HUDEP-2 (cell line): ENCODE measurements around the gene LDAH.
"Not testable (repeated sequence)": the region's sequence is repeated elsewhere in the genome, so short reads cannot be mapped to it uniquely, and the experiment has no call there.

Experiments used
- DNase-seq, 76 experiments: peaks; one replicate each; lab custom pipeline; 2025; ENCODE audit not compliant: unreplicated experiment in 76 of 76; lab: John Stamatoyannopoulos, UW

Gene LDAH

DNA sequence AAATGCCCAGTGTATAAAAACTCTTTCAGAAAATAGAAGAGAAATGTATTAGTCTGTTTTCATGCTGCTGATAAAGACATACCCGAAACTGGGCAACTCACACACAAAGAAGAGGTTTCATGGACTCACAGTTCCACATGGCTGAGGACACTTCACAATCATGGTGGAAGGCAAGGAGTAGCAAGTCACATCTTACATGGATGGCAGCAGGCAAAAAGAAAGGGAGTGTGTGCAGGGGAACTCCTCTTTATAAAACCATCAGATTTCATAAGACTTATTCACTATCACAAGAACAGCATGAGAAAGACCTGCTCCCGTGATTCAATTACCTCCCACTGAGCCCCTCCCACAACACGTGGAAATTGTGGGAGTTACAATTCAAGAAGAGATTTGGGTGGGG is 29.0 kb downstream of the LDAH start:
- not testable (repeated sequence) for DNase-seq

GRCh38 chr2:20781656-20782265 is 41.1 kb downstream of the LDAH start:
- peak in 19 of 76 experiments; percentile 1 to 35 (median 6) for DNase-seq

GRCh38 chr2:20771299-20771698 is 51.6 kb downstream of the LDAH start:
- DNase-seq, result no peak

DNA sequence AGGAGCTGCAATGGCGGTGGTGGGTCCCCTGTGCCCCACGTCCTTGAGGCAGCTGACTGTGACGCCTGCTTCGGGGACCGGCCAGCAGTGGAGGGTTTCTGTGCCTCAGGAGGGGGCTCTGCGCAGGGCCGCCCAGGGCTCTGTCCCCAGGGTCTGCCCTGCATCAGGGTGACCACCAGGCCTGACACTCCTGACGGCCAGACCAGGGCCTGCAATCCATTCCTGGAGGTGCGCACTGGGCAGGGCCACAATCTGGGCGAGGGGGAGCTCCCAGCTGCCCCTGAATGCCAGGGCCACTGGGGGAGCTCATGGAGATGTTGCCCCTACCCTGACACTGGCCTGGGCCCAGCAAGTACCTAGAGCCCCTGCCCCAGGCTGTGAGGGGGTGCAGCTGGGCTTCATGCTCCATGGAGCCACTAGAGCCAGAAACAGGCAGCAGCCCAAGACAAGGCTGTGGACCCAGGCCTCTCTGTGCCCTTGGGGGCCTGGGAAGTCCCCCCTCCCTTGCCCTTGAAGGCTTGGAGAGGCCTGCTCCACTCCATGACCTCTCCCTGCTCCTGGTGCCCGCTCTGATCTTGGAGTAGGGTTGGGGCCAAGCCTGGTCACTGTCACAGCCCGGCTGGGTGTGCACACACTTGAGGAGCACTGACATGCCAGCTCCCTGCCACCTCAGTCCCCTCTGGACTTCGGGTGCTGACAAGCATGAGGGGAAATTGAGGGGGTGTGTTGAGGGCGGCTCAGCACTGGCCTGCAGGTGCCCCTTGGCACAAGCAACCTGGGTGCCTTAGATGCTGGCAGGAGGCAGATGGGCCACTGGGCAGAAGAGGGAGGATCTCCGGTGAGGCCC is 55.9 kb downstream of the LDAH start:
- DNase-seq, result no peak

- no peak for DNase-seq
These were observed 56.7 kb downstream of the LDAH start for GRCh38 chr2:20766213-20766612.

DNA sequence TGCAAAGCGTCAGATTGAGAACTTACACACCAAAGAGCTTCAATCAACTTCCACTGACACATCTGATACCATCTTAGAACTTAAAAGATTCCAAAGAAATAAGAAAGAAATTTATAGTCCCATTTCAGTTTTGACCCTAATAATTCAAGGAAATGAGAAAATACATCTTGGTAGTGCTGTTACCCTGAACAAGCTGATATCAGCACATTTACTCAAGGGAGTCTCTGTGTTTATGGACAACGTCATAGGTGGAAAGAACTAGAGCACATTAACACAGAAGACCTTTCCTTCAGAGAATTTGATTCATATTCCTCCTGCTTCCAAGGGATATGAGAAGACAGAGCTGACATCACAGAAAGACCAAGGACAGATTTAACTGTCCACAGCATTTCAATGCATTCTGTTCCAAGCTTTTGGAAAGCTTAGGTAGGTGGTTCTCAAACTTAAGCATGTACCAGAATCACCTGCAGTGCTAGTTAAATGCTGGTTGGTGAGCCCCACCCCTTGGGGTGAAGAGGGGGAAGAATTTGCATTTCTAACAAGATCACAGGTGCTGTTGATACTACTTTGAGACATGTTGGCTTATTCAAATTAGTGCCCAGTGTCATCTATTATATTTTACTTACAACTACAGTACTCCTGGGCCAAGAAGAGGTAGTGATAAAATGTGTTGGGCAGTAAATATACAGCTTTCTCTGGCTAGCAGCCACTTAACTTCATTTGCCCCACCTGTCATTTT is 59.8 kb downstream of the LDAH start:
- no peak for DNase-seq

DNA sequence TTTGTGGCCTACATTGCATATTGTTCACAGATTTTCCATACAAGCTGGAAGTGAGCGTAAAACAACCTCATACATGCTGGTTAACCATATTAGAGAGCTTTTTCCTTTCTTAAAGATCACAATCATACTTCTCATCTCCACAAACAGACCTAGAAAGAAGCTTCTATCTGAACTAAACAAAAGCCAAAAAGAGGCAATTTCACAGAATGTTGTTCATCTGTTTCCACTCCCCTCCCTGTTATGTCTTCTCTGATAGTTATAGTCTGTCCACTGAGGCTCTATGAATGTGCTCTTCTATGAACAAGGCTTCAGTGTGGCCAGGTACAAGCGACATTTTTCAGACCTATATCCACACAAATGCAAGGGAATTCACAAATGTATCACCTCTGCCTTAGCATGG is 63.4 kb downstream of the LDAH start:
- DNase-seq, result no peak

- no peak for DNase-seq
These were observed 63.9 kb downstream of the LDAH start for GRCh38 chr2:20758997-20759396.

GRCh38 chr2:20757405-20758090 is 65.4 kb downstream of the LDAH start:
- no peak for DNase-seq

DNA sequence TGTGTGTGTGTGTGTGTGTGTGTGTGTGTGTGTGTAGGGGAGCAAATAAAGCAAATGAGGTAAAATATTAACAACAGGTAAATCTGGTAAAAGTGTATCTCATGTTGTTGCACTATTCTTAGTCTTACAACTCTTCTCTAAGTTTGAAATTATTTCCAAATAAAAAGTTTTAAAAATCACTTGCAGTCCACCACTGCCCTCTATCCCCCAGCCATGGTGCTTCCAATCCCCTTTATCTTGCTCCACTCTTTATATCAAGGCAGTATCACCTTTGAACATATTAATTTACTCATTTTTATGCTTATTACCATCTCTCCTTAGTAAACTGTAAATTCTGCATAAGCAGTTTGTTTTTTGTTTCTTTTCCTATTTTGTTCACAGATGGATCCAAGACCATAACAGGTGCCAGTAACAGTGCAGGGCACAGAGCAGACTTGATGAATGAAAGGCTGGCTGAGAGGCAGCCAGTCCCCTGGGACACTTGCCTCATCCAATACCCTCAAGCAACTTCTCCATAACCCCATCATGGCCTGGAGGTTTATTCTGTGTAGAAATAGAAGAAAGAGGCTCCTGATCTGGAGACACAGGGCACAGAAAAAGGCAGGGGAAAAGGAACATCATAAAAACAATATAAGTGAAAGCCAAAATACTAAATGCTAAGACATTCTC is 67.6 kb downstream of the LDAH start:
- DNase-seq, result no peak

- no peak for DNase-seq
These were observed 70.6 kb downstream of the LDAH start for GRCh38 chr2:20752293-20752692.

GRCh38 chr2:20747317-20747716 is 75.6 kb downstream of the LDAH start:
- no peak for DNase-seq

DNA sequence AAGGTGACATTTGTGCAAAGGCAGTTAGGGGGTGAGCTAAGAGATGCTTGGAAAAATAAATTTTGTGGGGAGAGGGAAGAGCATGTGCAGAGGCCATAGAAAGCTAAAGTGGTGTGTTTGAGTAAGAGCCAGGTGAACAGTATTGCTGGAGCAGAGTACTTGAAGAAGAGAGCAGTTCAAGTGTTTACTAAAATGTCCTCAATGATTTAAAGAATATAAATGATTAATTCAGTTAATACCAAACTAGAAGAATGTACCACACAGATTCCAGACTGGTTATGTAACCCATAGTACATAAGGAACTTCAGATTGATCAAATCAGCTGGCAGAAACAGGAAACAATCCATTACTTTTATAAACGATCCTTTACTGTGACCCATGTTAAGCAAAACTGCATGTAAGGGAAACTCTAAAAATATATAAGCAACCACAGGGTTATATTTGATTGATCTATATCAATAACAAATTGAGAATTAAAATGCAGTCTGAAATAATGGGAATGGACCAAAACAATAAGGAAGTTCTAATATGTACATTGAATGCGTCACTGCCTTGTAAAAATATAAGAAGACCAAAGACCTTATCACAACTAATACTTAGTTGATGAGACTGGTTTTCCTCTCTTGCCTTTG is 76.9 kb downstream of the LDAH start:
- no peak for DNase-seq

- no peak for DNase-seq
These were observed 78.2 kb downstream of the LDAH start for GRCh38 chr2:20744366-20745335.

DNA sequence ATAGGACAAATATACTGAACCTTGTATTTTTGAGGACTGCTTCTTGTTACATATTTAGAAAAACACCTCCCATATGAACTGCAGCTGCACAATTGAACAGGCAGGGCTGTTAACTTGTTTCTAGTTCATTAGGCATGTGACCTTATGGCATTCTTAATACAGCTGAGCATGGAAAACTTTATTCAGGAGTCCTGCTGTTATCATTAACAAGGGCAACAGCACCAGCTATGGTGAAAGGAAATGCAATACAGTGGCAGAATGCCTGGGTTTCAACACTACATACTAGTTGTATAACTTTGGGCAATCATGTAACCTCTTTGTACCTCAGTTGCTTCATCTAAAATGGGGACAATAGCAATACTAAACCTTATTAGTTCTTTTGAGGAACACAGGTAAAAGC is 84.1 kb downstream of the LDAH start:
- DNase-seq, result no peak

DNA sequence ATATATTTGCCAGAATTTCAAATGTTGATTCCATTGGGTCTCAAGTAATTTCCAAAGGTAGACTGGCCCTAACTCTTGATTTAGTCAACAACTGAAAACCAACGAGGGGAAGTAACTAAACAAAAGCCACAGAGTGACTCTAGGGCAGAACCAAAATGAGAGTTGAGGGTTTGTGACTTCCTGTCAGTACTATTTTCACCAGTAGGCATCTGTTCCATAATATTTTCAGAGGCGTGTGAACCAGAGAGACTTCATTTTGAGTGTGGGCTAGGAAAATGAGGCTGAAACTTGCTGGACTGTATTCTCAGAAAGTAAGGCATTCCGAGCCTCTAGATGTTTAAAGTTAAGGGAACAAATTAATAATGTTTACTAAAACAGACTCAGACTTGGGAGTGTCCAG is 85.4 kb downstream of the LDAH start:
- DNase-seq, result no peak

DNA sequence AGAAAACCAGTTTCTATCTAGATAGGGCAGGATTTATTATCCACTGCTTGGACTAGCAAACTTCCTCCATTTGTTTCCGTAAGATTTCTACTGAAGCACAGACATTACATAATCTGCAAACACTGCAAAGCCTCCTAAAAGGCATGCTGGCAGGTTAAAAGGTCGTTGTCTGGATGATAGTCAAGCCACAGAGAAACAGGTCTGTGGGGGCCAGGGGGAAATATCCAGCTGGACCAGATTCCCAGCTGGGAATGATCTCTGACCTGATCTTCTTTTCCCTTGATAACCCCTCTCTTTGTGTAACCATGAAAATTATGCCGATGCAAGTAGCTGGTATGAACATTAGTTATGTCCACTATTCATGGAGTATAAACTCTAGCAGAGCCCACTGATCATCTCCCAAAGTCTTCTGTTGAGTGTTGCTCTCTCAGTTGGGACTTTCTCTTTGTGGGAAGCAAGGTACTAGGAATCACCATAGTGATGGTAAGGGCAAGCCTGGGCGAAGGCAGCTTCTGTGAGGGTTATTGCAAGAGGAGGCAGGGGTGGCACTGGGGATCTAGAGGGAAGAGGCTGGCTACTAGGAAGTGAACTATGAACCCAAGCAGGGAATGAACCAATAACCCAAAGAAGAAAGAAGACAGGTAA is 94.7 kb downstream of the LDAH start:
- DNase-seq, result no peak

- DNase-seq, result no peak
These were observed 96.0 kb downstream of the LDAH start for GRCh38 chr2:20726913-20727312.
